Stimulated activated naive CD4-positive, alpha-beta T cell treated with Interleukin-2 at 50 U/mL for 16 hours (primary cell): Measurements from ENCODE around the gene HASPIN.

Source experiments
- DNase-seq: peaks from one replicate; lab custom pipeline; 2025; lab: John Stamatoyannopoulos, UW

HASPIN gene

GRCh38 chr17:3765981-3766380 is 42.3 kb downstream of the HASPIN start:
- no peak for DNase-seq

- DNase-seq = no peak
Measured at GRCh38 chr17:3766779-3767178, 43.1 kb downstream of the HASPIN start.

DNA sequence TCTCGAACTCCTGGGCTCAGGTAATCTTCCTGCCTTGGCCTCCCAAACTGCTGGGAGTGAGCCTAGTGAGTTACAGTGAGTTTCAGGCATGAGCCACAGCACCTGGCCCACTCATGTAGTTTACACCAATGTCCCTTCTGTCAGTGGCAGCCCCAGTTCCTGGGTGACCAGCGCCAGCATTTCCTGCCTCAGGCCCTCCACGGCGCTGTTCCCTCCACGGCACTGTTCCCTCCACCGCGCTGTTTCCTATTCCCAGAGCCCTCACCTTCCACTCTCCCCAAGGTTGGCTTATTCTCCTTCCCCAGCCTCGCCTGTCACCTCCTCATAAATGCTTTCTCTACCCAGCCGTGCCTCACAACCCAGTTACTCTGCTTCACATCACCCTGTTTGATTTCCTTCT is 44.6 kb downstream of the HASPIN start:
- no peak for DNase-seq

GRCh38 chr17:3768769-3769168 is 45.1 kb downstream of the HASPIN start:
- no peak for DNase-seq

GRCh38 chr17:3770466-3770865 is 46.8 kb downstream of the HASPIN start:
- no peak for DNase-seq

DNA sequence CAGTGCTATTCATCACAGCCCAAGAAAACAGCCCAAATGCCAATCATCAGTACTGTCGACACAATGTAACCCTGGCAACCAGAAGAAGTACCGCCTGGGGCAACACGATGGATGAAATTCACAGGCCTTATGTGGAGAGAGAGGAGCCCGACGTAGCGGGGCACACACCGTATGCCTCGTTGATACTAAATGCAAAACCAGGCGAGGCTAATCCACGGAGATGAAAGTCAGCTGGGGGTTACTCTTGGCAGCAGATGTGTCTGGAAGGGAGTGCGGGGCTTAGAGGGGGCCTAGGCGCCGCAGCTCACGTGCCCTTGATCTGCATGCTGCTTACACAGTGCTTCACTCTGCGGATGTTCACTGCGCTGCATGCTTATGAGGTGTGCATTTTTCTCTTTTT is 47.4 kb downstream of the HASPIN start:
- DNase-seq = no peak

DNA sequence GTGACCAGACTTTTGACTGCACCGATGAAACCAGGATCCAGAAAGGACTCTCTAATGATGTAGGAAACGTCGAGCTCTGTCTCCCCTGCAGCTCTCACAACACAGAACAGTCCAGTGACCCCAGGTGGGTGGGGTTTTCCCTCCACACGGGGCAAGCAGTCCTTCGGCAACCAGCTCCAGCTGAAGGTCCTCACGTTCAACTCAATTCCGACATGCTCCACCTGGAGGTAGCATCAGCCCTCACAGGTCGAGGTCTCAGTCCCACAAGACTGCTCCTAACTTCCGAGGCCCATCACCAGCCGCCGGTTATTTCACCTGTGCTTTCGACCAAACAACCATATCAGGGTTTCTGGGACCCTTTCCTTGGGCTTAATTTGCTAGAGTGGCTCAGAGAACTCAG is 49.1 kb downstream of the HASPIN start:
- DNase-seq = no peak

- DNase-seq = no peak
Measured at GRCh38 chr17:3773511-3773910, 49.8 kb downstream of the HASPIN start.

DNA sequence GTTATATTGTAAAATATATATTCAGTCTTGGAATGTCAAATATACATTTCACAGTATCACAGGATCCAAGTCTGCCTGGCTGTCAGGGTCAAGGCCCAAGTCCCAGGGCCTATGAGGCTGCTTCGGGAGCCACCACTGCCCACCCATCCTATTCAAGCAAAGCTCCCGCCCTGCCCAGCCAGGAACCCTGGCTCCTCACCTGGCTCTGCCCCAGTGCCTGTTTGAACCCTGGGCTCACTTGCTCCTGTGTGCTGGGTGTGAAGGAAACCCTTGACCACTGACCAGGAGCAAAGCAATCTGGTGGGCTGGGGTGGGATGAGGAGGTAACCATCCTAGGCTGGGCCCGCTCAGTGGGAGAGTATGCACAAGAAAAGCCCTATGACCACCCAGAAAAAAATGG is 50.3 kb downstream of the HASPIN start:
- no peak for DNase-seq
